GM12872 (cell line): ENCODE measurements around the gene A2M.

Source experiments
- CTCF ChIP-seq: IDR thresholded peaks from 3 replicates; pipeline ENCODE4 v1.5.1; 2011; ENCODE audit warnings: low read depth, mild to moderate bottlenecking, low read length, moderate library complexity; ENCODE audit not compliant: insufficient read depth

The A2M gene

DNA sequence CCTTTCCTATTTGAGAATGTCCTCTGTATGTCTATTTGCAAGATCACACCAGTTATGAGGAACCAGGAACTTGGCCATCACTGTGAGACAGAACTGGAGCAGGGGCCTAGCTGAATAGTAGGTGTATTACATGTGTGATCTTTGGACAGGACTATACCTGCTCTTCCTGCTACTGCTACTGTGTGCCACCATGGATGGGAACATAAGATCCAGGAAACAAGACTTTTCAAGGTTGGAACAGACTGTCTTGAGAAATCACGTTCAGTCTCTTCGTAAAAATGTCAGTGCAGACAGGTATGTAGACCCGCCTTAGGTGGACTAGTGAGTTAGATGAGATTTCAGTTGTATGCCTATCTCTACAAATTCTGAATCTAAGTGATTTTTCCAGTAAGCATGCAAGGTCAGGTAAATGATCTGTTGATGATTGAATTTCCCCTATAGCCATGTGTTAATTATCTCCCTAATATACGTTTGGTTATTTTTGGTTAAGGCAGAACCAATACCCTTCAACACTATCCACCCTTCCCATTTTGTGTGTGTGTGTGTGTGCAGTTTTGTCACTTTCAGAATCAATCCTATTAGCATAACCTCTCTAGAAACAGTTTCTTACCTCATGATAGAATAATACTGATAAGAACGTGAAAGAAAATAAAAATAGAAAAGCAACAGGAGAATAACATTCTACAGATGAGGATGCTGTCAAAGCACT is 7.1 kb downstream of the A2M start:
- no peak for TF ChIP-seq CTCF

DNA sequence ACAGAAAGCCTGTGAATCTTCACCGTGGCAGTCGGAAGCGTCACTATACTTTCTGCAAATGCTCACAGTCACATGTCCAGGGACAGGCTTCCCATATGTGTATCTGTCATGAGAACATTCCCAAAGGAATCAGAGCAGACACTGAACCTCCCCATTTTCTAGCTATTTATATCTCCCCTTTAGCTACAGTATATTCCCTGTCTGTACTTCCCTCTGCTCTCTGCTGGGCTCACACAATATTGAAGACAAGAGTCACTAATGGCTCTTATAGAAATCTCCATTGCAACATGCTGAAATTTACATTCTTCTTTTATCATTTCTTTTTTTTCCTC is 8.2 kb downstream of the A2M start:
- TF ChIP-seq CTCF, result no peak

GRCh38 chr12:9106610-9107541 is 8.8 kb downstream of the A2M start:
- TF ChIP-seq CTCF, result no peak

GRCh38 chr12:9106067-9106466 is 9.7 kb downstream of the A2M start:
- no peak for TF ChIP-seq CTCF

- no peak for TF ChIP-seq CTCF
Observed at GRCh38 chr12:9104767-9105423, 10.8 kb downstream of the A2M start.

- no peak for TF ChIP-seq CTCF
Observed at GRCh38 chr12:9104087-9104486, 11.6 kb downstream of the A2M start.
